ENCODE data around the gene HELZ2.

DNA sequence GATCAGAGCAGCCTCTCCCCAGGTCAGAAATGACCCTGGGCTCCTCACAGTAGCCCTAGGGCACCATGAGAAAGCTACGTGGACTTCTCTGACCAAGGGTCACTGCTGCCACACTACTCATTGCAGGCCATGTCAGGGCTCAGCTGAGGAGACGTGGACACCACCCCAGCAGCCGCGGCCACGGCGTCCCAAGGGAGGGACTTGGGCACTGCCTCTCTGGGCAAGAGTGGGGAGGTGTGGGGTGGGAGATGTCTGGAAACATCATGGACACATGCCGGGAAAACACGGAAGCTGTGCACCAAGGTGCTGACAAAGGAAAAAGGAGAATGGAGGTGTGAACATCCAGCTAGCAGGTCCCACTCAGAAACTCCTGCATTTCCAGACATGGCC, 43.8 kb upstream of the HELZ2 start:
- TF ChIP-seq, protein P1, sequence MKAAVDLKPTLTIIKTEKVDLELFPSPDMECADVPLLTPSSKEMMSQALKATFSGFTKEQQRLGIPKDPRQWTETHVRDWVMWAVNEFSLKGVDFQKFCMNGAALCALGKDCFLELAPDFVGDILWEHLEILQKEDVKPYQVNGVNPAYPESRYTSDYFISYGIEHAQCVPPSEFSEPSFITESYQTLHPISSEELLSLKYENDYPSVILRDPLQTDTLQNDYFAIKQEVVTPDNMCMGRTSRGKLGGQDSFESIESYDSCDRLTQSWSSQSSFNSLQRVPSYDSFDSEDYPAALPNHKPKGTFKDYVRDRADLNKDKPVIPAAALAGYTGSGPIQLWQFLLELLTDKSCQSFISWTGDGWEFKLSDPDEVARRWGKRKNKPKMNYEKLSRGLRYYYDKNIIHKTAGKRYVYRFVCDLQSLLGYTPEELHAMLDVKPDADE (IDR thresholded peaks at IDR 0.05), result no peak
- TF ChIP-seq, protein P2, sequence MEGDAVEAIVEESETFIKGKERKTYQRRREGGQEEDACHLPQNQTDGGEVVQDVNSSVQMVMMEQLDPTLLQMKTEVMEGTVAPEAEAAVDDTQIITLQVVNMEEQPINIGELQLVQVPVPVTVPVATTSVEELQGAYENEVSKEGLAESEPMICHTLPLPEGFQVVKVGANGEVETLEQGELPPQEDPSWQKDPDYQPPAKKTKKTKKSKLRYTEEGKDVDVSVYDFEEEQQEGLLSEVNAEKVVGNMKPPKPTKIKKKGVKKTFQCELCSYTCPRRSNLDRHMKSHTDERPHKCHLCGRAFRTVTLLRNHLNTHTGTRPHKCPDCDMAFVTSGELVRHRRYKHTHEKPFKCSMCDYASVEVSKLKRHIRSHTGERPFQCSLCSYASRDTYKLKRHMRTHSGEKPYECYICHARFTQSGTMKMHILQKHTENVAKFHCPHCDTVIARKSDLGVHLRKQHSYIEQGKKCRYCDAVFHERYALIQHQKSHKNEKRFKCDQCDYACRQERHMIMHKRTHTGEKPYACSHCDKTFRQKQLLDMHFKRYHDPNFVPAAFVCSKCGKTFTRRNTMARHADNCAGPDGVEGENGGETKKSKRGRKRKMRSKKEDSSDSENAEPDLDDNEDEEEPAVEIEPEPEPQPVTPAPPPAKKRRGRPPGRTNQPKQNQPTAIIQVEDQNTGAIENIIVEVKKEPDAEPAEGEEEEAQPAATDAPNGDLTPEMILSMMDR (conservative IDR thresholded peaks at IDR 0.05; ENCODE audit: low read depth in 2 of 2), result no peak
- TF ChIP-seq EZH2 (IDR thresholded peaks at IDR 0.05; ENCODE audit: low read depth, unreplicated experiment) (no peak), POLR2AphosphoS5 (IDR thresholded peaks at IDR 0.05; ENCODE audit: low read depth) (no peak)
